ES-I3 (cell line): ENCODE results near the gene CARNS1.
A peak's percentile ranks its signal among the peaks of the same experiment; 100 is the strongest.
"Not testable (repeated sequence)": the region's sequence is repeated elsewhere in the genome, so short reads cannot be mapped to it uniquely, and the experiment has no call there.

Experiments used
- H3K36me3 ChIP-seq: 2 replicates; pipeline ENCODE4 v1.6.1; 2013; ENCODE audit warnings: mild to moderate bottlenecking, low read length, control low read depth, moderate library complexity; ENCODE audit not compliant: insufficient read depth
- H3K4me1 ChIP-seq: 2 replicates; pipeline ENCODE4 v1.6.1; 2013; ENCODE audit warnings: mild to moderate bottlenecking, control low read depth, low read length; ENCODE audit not compliant: insufficient read depth
- H3K9ac ChIP-seq: 2 replicates; pipeline ENCODE4 v1.6.1; 2013; ENCODE audit warnings: low read depth, mild to moderate bottlenecking, low read length, moderate library complexity
- H3K9me3 ChIP-seq: 2 replicates; pipeline ENCODE4 v1.6.1; 2013; ENCODE audit warnings: mild to moderate bottlenecking, low read length, moderate library complexity; ENCODE audit not compliant: control insufficient read depth, insufficient read depth

The CARNS1 gene

DNA sequence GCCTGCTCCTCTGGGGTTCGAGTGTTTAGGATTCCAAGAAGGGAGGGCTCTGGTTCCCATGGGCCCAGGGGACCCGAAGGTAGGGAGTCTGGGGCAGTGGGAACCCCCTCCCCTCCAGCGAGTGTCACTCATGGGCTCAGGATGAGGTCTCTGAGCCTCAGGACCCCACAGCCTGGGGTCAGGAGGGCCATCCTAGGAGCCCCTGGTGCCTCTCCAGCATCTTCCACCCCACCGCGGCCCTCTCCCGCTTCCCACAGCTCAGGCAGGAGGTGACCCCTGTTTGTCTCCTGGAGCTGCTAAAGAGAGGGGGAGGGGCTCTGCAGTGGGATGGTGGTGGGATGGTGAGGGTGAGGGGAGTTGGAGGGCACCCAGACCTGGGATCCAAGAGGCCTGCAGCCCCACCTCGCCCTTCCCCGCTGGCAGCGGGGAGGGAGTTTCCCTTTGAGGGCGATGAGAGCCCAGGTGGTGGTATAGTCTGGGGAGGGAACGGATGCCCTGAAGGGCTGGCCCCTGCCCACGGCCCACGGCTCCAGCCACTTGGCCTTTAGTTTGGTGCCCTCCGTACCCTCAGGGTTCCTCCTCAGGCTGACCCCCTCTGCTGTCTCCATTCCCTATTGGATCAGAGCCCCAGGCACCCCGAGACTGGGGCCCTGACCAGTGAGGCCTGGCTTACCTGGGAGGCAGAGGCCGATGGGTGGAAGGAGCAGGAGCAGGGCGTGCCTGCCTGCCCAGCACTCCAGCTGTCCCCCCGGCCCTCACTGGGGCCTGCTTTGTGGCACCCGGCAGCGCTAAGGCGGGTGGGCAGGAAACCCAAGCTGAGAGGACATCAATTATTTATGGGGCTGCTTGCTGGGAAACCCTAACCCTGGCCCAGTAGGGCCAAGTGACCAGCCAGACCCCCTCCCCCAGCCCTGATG lies 38.6 kb downstream of the CARNS1 start:
- H3K9ac ChIP-seq: no peak overlapping the region
- H3K36me3 ChIP-seq: no peaks in the 10 kb centered on the region
- H3K4me1 ChIP-seq: no peaks in the 10 kb centered on the region
- no peaks in the 10 kb centered on the region for H3K9me3 ChIP-seq

- H3K9ac ChIP-seq: no peak within 1 kb of the TSS
- no peaks in the 10 kb centered on the region for H3K4me1 ChIP-seq
- H3K36me3 ChIP-seq: no peaks in the 10 kb centered on the region
- no peaks in the 10 kb centered on the region for H3K9me3 ChIP-seq
These were observed 39.6 kb downstream of the CARNS1 start, which contains the start of gene CABP4 for GRCh38 chr11:67455054-67455453. Gene CABP4 (plus strand): TSS chr11:67455354. CDS start chr11:67455424, 70 bp downstream.

- no peaks in the 10 kb centered on the region for H3K36me3 ChIP-seq
- H3K9ac ChIP-seq: no peak overlapping the region
- no peaks in the 10 kb centered on the region for H3K9me3 ChIP-seq
- no peaks in the 10 kb centered on the region for H3K4me1 ChIP-seq
These were observed 40.7 kb downstream of the CARNS1 start for GRCh38 chr11:67456068-67456705.

- Histone ChIP-seq H3K9ac (no peak overlapping the region), H3K9me3 (no peaks in the 10 kb centered on the region), H3K36me3 (no peaks in the 10 kb centered on the region), H3K4me1 (no peaks in the 10 kb centered on the region)
These were observed 42.0 kb downstream of the CARNS1 start for GRCh38 chr11:67457453-67457852.

GRCh38 chr11:67458266-67458665 lies 42.8 kb downstream of the CARNS1 start:
- Histone ChIP-seq H3K36me3 (no peaks in the 10 kb centered on the region), H3K9me3 (no peaks in the 10 kb centered on the region), H3K4me1 (no peaks in the 10 kb centered on the region; the same call in 1 of the 2 replicates), H3K9ac (no peak overlapping the region)

- no peaks in the 10 kb centered on the region for H3K36me3 ChIP-seq
- H3K9me3 ChIP-seq: no peaks in the 10 kb centered on the region
- H3K4me1 ChIP-seq: peaks cover 3% of the 10 kb centered on the region
- H3K9ac ChIP-seq: no peak overlapping the region
These were observed 47.7 kb downstream of the CARNS1 start for GRCh38 chr11:67463186-67463585.

DNA sequence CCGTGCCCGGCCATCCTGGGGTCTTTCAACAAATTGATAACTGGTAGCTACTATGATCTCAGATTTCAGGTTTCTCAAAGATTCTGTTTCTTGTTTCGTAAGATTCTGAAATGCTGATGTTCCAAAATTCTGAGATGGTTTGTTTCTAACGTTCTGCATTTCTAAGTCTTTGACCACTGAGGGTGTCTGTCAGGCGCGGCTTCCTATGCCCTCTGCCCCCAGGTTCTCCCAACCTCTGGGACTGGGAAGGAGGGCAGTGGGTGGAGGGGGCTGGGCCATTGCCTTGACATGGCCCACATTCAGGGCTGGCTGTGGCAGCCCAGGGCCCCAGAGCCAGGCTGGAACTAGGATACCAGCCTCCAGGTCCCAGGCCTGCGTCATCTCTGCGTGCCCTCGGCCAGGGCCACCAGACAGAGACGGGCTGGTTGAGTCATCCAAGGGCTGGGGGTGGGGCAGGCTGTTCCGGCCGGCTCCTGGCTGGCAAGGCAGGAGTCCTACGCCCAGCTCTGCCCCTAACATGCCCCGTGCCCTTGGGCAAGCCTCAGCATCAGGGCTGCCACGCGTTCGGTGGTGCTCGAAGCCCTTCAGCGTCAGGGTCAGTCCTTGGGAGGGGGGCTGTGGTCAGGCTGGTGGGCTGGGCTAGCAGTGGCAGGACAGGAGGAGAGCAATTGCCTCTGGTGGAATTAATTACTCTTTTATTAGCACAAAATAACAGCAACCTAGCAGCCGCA lies 48.4 kb downstream of the CARNS1 start:
- peaks cover 3% of the 10 kb centered on the region for H3K4me1 ChIP-seq
- no peaks in the 10 kb centered on the region for H3K9me3 ChIP-seq
- H3K36me3 ChIP-seq: no peaks in the 10 kb centered on the region
- peak overlapping the region; percentile 61; the same call in 1 of the 2 replicates for H3K9ac ChIP-seq

DNA sequence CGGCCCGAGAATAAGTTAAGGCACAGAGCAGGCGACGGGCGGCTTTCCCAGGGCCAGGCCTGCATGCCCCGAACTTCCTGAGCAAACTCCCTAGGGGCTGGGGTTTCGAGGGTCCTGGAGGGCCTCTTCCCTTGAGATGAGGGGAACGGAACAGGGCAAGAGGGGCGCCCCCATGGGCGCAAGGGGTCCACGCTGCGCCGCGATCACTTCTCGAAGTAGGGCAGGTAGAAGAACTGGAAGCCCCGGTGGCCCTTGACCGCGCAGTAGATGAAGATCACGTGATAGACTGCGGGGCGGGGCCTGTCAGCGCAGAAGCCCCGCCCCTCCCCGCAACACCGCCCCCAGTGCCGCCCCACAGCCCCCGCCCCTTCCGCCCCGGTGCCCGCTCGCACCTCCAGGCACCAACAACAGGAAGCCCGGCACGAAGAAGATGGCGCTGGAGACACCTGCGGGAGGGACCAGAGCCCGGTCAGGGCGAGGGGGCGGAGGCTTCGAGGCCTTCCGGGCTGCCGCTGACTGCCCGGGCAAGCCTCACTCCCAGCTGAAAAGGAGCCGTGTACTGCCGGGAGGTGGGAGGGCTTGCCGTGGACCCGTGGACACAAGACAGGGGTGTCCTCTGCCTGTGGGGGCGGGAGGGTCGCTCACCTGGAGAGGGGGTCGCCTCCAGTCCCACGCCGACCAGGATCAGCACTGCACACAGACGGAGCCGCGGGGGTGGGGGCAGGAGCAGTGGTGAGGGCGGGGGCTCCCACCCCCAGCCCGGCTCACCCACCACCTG lies 49.1 kb downstream of the CARNS1 start:
- Histone ChIP-seq H3K4me1 (peaks cover 3% of the 10 kb centered on the region), H3K36me3 (no peaks in the 10 kb centered on the region), H3K9me3 (no peaks in the 10 kb centered on the region), H3K9ac (peak overlapping the region; percentile 61)

- Histone ChIP-seq H3K9ac (peak overlapping the region; percentile 42), H3K9me3 (no peaks in the 10 kb centered on the region), H3K4me1 (peaks cover 3% of the 10 kb centered on the region), H3K36me3 (no peaks in the 10 kb centered on the region)
These were observed 49.7 kb downstream of the CARNS1 start for GRCh38 chr11:67465189-67465510.

DNA sequence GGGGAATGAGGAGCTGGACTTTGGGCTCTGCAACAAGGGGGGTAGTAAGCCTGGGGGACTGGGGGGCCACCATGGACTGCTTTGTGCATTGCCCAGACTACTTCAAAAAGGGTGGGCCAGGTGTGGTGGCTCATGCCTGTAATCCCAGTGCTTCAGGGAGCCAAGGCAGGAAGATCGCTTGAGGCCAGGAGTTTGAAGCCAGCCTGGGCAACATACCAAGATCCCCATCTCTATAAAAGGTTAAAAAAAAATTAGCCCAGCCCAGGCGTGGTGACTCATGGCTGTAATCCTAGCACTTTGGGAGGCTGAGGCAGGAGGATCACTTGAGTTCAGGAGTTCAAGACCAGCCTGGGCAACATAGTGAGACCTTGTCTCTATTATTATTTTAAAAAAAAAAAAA lies 50.1 kb downstream of the CARNS1 start:
- not testable (repeated sequence) for H3K4me1 ChIP-seq, H3K36me3 ChIP-seq, H3K9me3 ChIP-seq
- peak overlapping the region; percentile 42; the same call in 1 of the 2 replicates for H3K9ac ChIP-seq

DNA sequence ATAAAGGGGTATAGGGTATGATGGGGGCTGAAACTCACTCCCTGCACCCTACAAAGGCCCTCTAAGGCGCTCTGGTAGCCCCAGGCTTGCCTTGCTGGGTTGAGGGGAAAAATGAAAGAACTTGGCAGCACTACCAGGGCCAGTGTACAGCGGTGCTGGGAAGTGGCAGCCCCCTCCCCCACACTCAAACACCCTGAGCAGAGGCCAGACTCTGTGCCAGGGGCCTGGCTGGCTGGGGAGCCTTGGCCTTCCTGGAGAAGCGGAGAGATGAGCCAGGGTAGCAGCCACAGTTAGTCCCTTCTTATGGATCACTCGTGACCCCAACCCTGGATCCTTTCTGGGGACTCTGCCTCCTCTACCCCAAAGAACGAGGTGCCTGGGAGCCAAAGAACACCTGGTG lies 50.9 kb downstream of the CARNS1 start:
- H3K9ac ChIP-seq: no peak overlapping the region
- H3K4me1 ChIP-seq: peaks cover 3% of the 10 kb centered on the region
- no peaks in the 10 kb centered on the region for H3K36me3 ChIP-seq
- no peaks in the 10 kb centered on the region for H3K9me3 ChIP-seq

GRCh38 chr11:67466962-67467771 lies 51.7 kb downstream of the CARNS1 start:
- H3K36me3 ChIP-seq: no peaks in the 10 kb centered on the region
- no peak overlapping the region for H3K9ac ChIP-seq
- H3K9me3 ChIP-seq: no peaks in the 10 kb centered on the region
- peaks cover 3% of the 10 kb centered on the region for H3K4me1 ChIP-seq

DNA sequence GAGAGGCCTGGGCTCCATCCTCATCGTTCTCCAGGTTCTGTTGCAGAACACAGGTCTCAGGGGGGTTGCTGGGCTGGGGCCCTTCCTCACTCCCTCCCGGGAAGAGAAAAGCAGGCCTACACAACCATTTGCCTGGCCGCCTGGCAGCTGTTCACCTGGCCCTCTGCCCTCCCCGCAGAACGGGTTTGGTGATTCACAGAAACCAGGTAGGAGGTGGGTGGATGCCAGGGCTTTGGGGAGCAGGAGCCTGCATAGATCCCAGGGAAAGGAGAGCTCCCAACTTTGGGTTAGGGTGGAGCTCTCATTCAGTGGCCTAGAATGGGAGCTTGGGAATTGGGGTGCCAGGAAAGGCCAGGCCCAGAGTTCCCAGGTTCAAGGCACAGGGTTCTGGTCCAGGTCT lies 52.6 kb downstream of the CARNS1 start:
- Histone ChIP-seq H3K9ac (peak overlapping the region; percentile 77), H3K9me3 (no peaks in the 10 kb centered on the region), H3K4me1 (peaks cover 3% of the 10 kb centered on the region), H3K36me3 (no peaks in the 10 kb centered on the region)
